Naive thymus-derived CD4-positive, alpha-beta T cell (primary cell): ENCODE measurements around the gene GLOD5. TPM values are rescaled to one million over a fixed set of nuclear protein-coding genes. Genes with fewer than 3 reads are reported as not detected.

Experiments used
- ATAC-seq: fragments of 150-1000 bp; cut with Tn5 transposase; 2 replicates; pipeline ENCODE4 v1.10.0; 2021; ENCODE audit warnings: mild to moderate bottlenecking, moderate library complexity
- CTCF ChIA-PET: fragments of 350-600 bp; sonication (Branson Sonifier 250); formaldehyde crosslinking; loops from one replicate; lab custom pipeline; 2021; ENCODE audit warnings: antibody characterized with exemption; lab: Charles Lee
- POLR2A ChIA-PET: fragments of 350-600 bp; sonication (Branson Sonifier 250); formaldehyde crosslinking; loops from one replicate; lab custom pipeline; 2021; ENCODE audit warnings: antibody characterized with exemption, inconsistent platforms; lab: Charles Lee
- DNase-seq, 9 donors: peaks; one replicate each; pipeline versions ENCODE4 v3.0.0 to v3.0.0-alpha.2; 2020 to 2022; ENCODE audit warnings: mixed read lengths in 1 of 9
- H3K27ac ChIP-seq: one replicate; pipeline ENCODE4 v1.7.0; 2013; ENCODE audit warnings: mild to moderate bottlenecking, low read depth, low read length, moderate library complexity
- H3K27me3 ChIP-seq, 2 donors: one replicate each; pipeline ENCODE4 v1.7.0; 2013; ENCODE audit warnings: low read length in 2 of 2, mild to moderate bottlenecking in 2 of 2, moderate library complexity in 2 of 2; ENCODE audit not compliant: control insufficient read depth in 2 of 2, insufficient read depth in 2 of 2
- H3K36me3 ChIP-seq, 3 experiments: 1 replicate in 2 of 3; 2 replicates in 1 of 3; pipeline ENCODE4 v1.7.0; 2013; ENCODE audit warnings: low read length in 3 of 3, mild to moderate bottlenecking in 3 of 3, moderate library complexity in 1 of 3; ENCODE audit not compliant: insufficient read depth in 3 of 3, control insufficient read depth in 2 of 3
- H3K4me1 ChIP-seq, 2 donors: one replicate each; pipeline ENCODE4 v1.7.0; 2013; ENCODE audit warnings: low read length in 2 of 2, mild to moderate bottlenecking in 2 of 2, moderate library complexity in 1 of 2; ENCODE audit not compliant: control insufficient read depth in 2 of 2, insufficient read depth in 2 of 2
- H3K4me3 ChIP-seq: 2 replicates; pipeline ENCODE4 v1.7.0; 2013; ENCODE audit warnings: mild to moderate bottlenecking, low read length
- H3K9me3 ChIP-seq, 3 experiments: 1 replicate in 2 of 3; 2 replicates in 1 of 3; pipeline ENCODE4 v1.7.0; 2013; ENCODE audit warnings: low read length in 3 of 3; ENCODE audit not compliant: control insufficient read depth in 2 of 3
- H3K27ac Mint-ChIP-seq, 9 donors: one replicate each; pipeline ENCODE4 v1.8.0; 2020 to 2022; ENCODE audit warnings: mixed read lengths in 9 of 9, mild to moderate bottlenecking in 8 of 9, moderate library complexity in 5 of 9, inconsistent platforms in 2 of 9
- H3K27me3 Mint-ChIP-seq, 5 donors: one replicate each; pipeline ENCODE4 v1.8.0; 2021 to 2022; ENCODE audit warnings: mixed read lengths in 5 of 5, mild to moderate bottlenecking in 1 of 5
- H3K36me3 Mint-ChIP-seq, 5 donors: one replicate each; pipeline ENCODE4 v1.8.0; 2020 to 2022; ENCODE audit warnings: mixed read lengths in 5 of 5, mild to moderate bottlenecking in 3 of 5, inconsistent platforms in 1 of 5
- H3K4me1 Mint-ChIP-seq, 7 donors: one replicate each; pipeline ENCODE4 v1.8.0; 2020 to 2022; ENCODE audit warnings: mixed read lengths in 7 of 7, mild to moderate bottlenecking in 3 of 7, inconsistent platforms in 1 of 7
- H3K4me3 Mint-ChIP-seq, 10 donors: one replicate each; pipeline ENCODE4 v1.8.0; 2020 to 2022; ENCODE audit warnings: mild to moderate bottlenecking in 10 of 10, mixed read lengths in 10 of 10, moderate library complexity in 6 of 10, inconsistent platforms in 2 of 10
- H3K9me3 Mint-ChIP-seq, 11 donors: one replicate each; pipeline ENCODE4 v1.8.0; 2020 to 2022; ENCODE audit warnings: mixed read lengths in 11 of 11, mild to moderate bottlenecking in 4 of 11, inconsistent platforms in 1 of 11, moderate library complexity in 1 of 11
- intact Hi-C, 2 donors: fragments of 100-400 bp; cut with micrococcal nuclease; formaldehyde crosslinking; loops; one replicate each; pipeline ENCODE4 v1.15.1; 2023
- polyA plus RNA-seq, 2 donors: library from polyadenylated mRNA; unstranded; fragments of 300-500 nt; fragmentation: Illumina TruSeq; gene quantifications; one replicate each; pipeline ENCODE4 v1.2.3, GENCODE V29; 2021
- total RNA-seq, 6 experiments: library from RNA in 5 of 6; stranded (reverse) in 5 of 6; gene quantifications; 1 replicate in 5 of 6; 2 replicates in 1 of 6; pipeline ENCODE4 v1.2.3 and lab custom pipeline; 2021 to 2026

GLOD5 gene
- total and polyA plus RNA-seq, 7 experiments from 2014 or later, result not detected

DNA sequence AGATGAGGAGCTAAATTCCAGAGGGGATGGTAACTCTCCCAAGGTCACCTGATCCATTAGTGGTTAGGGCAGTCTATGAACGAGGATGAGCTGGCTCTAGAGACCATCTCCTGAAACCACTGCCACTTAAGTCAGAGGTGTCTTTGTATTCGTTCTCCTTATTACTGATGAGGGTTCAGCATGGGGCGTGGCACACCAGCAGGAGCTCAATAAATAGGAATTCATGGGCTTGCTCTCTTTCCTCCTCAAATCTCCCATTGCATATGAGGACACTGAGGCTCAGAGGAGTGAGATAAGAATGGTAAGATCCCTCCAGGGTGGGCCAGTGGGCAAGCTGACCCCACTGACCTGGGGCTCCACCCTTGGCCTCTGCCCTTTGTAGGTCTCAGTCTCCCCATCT is 23.2 kb downstream of the GLOD5 start:
- intact Hi-C loops, result no loop called here
- H3K27ac ChIP-seq, result no peak overlapping the region
- no peaks in the 10 kb centered on the region for H3K9me3 ChIP-seq
- Mint-ChIP-seq H3K36me3 (no peaks in the 10 kb centered on the region), H3K27ac (no peak overlapping the region), H3K9me3 (peaks cover 0 to 3% (median 0%) of the 10 kb centered on the region in 11 donors), H3K4me3 (no peak overlapping the region), H3K27me3 (peaks cover 0 to 18% (median 0%) of the 10 kb centered on the region in 5 donors), H3K4me1 (peaks cover 0 to 12% (median 8%) of the 10 kb centered on the region in 7 donors)
- DNase-seq (no peak), ATAC-seq (no peak)
- CTCF ChIA-PET, result no interaction called here
- no peaks in the 10 kb centered on the region for H3K36me3 ChIP-seq
- no peak overlapping the region for H3K4me3 ChIP-seq
- H3K27me3 ChIP-seq, result no peaks in the 10 kb centered on the region
- POLR2A ChIA-PET, result no interaction called here
- no peaks in the 10 kb centered on the region for H3K4me1 ChIP-seq

DNA sequence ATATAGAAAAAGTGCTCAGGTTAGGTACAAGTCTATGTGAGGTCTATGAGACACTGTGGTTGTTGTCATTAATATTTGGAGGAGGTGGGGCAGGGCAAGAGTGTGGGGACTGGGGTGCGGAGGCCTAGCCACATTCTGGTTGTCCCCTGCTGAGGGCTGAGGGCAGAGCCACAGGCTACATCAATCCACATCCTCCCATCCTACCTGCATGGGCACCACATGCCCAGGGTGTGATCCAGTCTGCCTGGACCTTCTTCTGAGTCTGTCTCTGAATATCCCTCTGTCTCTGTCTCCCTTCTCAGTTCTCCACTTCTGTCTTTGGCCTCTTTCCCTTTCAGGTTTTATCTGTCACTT is 23.6 kb downstream of the GLOD5 start:
- Histone ChIP-seq H3K27me3 (no peaks in the 10 kb centered on the region), H3K4me1 (no peaks in the 10 kb centered on the region), H3K36me3 (no peaks in the 10 kb centered on the region), H3K27ac (no peak overlapping the region), H3K4me3 (no peak overlapping the region), H3K9me3 (no peaks in the 10 kb centered on the region)
- peaks cover 0 to 3% (median 0%) of the 10 kb centered on the region in 11 donors for H3K9me3 Mint-ChIP-seq
- ATAC-seq, result no peak
- peaks cover 0 to 14% (median 11%) of the 10 kb centered on the region in 7 donors for H3K4me1 Mint-ChIP-seq
- H3K27ac Mint-ChIP-seq, result peak overlapping the region in 1 of 9 donors; percentile 68
- H3K36me3 Mint-ChIP-seq, result no peaks in the 10 kb centered on the region
- peak overlapping the region in 1 of 10 donors; percentile 10 for H3K4me3 Mint-ChIP-seq
- DNase-seq, result no peak
- intact Hi-C loops, result no loop called here
- ChIA-PET CTCF (no interaction called here), POLR2A (no interaction called here)
- H3K27me3 Mint-ChIP-seq, result peaks cover 0 to 19% (median 0%) of the 10 kb centered on the region in 5 donors

DNA sequence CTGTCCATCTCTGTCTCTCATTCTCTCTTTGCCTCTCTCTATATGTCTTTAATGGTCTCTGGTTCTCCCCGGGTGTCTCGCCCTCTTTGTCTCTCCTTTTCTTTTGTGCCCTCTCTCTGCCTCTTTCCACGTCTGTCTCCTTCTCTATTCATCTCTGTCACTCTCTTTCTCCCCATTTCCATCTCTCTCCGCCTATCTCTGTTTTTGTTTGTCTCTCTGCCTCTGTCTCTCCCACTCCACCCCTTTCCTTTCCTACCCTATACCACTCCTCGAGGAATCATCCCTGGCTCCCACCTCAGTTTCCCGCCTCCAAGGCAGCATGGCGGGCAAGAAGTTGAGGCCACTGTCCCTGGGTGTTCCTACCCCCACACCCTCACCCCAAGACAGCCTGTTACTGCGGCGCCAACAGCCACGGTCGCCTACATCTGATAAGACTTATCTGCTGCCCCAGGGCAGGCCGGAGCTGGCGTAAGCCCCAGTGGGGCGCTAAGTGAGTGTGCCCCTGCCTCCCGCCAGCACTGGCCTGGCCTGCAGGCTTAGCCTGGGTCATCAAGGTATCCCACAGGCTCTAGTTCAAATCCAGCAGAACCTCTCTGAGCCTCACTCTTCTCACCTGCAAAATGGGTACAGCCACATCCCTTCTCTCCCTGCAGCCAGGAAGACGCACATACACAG is 24.1 kb downstream of the GLOD5 start:
- Mint-ChIP-seq H3K27me3 (peaks cover 0 to 19% (median 0%) of the 10 kb centered on the region in 5 donors), H3K4me3 (peak overlapping the region in 1 of 10 donors; percentile 21), H3K4me1 (peaks cover 0 to 17% (median 12%) of the 10 kb centered on the region in 7 donors), H3K9me3 (peaks cover 0 to 3% (median 0%) of the 10 kb centered on the region in 11 donors), H3K27ac (peak overlapping the region in 1 of 9 donors; percentile 68), H3K36me3 (no peaks in the 10 kb centered on the region)
- Histone ChIP-seq H3K4me1 (no peaks in the 10 kb centered on the region), H3K27ac (no peak overlapping the region), H3K36me3 (no peaks in the 10 kb centered on the region), H3K27me3 (no peaks in the 10 kb centered on the region), H3K9me3 (no peaks in the 10 kb centered on the region), H3K4me3 (no peak overlapping the region)
- ChIA-PET CTCF (no interaction called here), POLR2A (no interaction called here)
- intact Hi-C loops, result no loop called here
- ATAC-seq (no peak), DNase-seq (no peak)

DNA sequence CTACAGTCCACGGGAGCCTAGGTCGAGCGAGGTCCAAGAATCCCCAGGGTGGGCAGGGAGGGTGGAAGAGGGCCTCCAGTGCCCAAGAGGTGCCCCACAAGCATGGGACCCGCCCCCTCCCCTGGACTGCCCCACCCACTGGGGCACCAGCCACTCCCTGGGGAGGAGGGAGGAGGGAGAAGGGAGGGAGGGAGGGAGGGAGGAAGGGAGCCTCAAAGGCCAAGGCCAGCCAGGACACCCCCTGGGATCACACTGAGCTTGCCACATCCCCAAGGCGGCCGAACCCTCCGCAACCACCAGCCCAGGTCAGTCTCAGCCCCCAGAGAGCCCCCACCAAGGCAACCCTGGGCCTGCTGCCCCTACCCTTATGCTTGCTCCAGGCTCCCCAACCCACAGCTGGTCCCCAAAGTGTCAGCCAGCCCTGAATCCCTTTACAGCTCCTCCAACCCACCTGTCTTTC is 24.8 kb downstream of the GLOD5 start, which contains the start of gene GATA1:
Gene GATA1 (plus strand): TSS at position 250 of the 460 bp plus-strand sequence. CDS start 4,520 bp downstream, outside the sequence.
- Mint-ChIP-seq H3K36me3 (no peaks in the 10 kb centered on the region), H3K9me3 (peaks cover 0 to 3% (median 0%) of the 10 kb centered on the region in 11 donors), H3K27ac (peak within 1 kb of the TSS in 1 of 9 donors; percentile 68), H3K4me1 (peaks cover 0 to 17% (median 12%) of the 10 kb centered on the region in 7 donors), H3K4me3 (peak within 1 kb of the TSS in 1 of 10 donors; percentile 21), H3K27me3 (peaks cover 0 to 19% (median 0%) of the 10 kb centered on the region in 5 donors)
- intact Hi-C loops, result no loop called here
- Histone ChIP-seq H3K27me3 (no peaks in the 10 kb centered on the region), H3K27ac (no peak within 1 kb of the TSS), H3K4me3 (no peak within 1 kb of the TSS), H3K4me1 (no peaks in the 10 kb centered on the region), H3K9me3 (no peaks in the 10 kb centered on the region), H3K36me3 (no peaks in the 10 kb centered on the region)
- ChIA-PET POLR2A (no interaction called here), CTCF (no interaction called here)
- DNase-seq (no peak), ATAC-seq (no peak)

DNA sequence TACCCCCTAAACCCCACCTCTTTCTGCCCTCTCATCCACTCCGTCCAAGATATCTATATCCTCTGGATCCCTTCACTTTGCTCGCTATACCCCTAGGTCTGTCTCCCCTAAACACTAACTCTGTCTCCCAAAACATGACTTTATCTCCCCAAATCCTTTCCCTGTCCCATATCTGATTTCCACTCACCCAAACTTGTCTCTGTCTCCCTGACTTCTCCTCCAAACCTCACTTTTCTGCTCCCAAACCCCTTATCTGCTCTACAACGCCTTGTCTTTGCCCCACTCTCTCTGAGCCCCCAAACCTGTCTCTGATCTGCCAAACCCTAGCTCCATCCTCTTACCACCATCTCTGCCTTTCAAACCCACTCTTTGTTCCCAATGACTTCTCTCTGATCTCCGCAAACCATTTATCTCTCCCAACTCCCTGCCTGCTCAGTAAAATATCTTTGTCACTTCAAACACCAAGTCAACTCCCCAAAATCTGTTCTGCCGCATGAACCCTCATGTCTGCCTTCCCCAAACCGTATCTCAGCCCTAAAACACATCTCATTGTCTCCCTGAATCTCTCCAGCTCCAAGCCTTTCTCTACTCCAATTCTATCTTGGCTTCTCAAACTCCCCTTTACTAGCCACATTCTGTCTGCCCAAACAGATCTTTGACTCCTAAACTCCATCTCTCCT is 25.4 kb downstream of the GLOD5 start:
- no peak overlapping the region for H3K4me3 ChIP-seq
- H3K4me1 ChIP-seq, result no peaks in the 10 kb centered on the region
- no peaks in the 10 kb centered on the region for H3K36me3 Mint-ChIP-seq
- POLR2A ChIA-PET, result no interaction called here
- intact Hi-C loops, result no loop called here
- no peaks in the 10 kb centered on the region for H3K9me3 ChIP-seq
- H3K36me3 ChIP-seq, result no peaks in the 10 kb centered on the region
- DNase-seq, result no peak
- H3K27me3 Mint-ChIP-seq, result peaks cover 0 to 19% (median 0%) of the 10 kb centered on the region in 5 donors
- no peaks in the 10 kb centered on the region for H3K27me3 ChIP-seq
- H3K4me3 Mint-ChIP-seq, result no peak overlapping the region
- ATAC-seq, result no peak
- H3K4me1 Mint-ChIP-seq, result peaks cover 0 to 17% (median 12%) of the 10 kb centered on the region in 7 donors
- no peak overlapping the region for H3K27ac ChIP-seq
- no peak overlapping the region for H3K27ac Mint-ChIP-seq
- CTCF ChIA-PET, result no interaction called here
- peaks cover 0 to 3% (median 0%) of the 10 kb centered on the region in 11 donors for H3K9me3 Mint-ChIP-seq

DNA sequence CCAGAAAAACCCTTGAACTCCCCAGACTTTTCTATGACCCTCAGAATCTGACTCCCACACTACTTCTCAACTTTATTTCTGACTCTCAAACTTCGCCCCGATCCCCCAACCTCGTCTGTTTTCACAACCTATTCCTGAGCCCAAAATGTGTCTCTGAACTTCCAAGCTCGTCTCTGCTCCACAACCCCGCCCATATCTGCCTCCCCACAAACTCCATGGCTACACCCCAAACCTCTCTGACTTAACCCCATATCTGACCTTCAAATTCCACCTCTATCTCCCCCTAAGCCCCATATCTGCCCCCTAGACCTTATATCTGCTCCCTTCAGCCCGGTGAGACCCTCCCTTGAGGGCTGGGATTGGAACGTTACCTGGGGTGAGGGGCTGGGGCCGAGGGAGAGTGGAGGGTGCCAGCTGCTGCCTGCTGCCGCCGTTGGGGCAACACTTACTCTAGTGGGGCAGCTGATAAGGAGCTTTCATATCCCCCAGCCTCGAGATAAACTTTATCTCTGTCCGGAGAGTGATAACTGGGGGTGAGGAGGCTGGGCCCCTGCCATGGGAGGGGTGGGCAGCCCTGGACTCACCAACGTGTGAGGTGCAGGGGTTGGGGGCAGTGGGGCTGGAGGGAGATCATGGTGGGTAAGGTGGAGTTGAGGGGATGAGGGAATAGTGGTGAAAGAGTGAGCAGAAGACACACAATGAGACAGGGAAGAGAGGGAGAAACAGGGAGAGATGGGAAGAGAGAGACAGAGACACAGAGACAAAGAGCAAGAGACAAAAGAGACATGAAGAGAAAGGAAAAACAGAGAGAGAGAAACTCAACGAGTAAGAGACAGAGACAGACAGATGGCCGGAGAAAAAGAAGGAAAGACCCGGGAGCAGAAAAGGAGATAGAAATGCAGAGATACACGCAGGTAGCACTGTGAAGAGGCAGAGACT is 26.2 kb downstream of the GLOD5 start:
- Histone ChIP-seq H3K27ac (no peak overlapping the region), H3K4me3 (no peak overlapping the region), H3K9me3 (no peaks in the 10 kb centered on the region), H3K27me3 (no peaks in the 10 kb centered on the region), H3K36me3 (no peaks in the 10 kb centered on the region), H3K4me1 (no peaks in the 10 kb centered on the region)
- ATAC-seq (no peak), DNase-seq (no peak)
- Mint-ChIP-seq H3K36me3 (no peaks in the 10 kb centered on the region), H3K27me3 (peaks cover 0 to 19% (median 0%) of the 10 kb centered on the region in 5 donors), H3K9me3 (peaks cover 0 to 3% (median 0%) of the 10 kb centered on the region in 11 donors), H3K4me3 (no peak overlapping the region), H3K4me1 (peaks cover 0 to 17% (median 12%) of the 10 kb centered on the region in 7 donors), H3K27ac (peak overlapping the region in 4 of 9 donors; percentile 16 to 56 (median 36))
- ChIA-PET CTCF (no interaction called here), POLR2A (no interaction called here)
- intact Hi-C loops, result no loop called here
